ENCODE measurements around the gene ANXA6. TPM values are rescaled to one million over a fixed set of nuclear protein-coding genes. Genes with fewer than 3 reads are reported as not detected.

ANXA6 gene
- total RNA-seq, 6 experiments from 2014 or later: 507 to 578 (median 546) TPM

DNA sequence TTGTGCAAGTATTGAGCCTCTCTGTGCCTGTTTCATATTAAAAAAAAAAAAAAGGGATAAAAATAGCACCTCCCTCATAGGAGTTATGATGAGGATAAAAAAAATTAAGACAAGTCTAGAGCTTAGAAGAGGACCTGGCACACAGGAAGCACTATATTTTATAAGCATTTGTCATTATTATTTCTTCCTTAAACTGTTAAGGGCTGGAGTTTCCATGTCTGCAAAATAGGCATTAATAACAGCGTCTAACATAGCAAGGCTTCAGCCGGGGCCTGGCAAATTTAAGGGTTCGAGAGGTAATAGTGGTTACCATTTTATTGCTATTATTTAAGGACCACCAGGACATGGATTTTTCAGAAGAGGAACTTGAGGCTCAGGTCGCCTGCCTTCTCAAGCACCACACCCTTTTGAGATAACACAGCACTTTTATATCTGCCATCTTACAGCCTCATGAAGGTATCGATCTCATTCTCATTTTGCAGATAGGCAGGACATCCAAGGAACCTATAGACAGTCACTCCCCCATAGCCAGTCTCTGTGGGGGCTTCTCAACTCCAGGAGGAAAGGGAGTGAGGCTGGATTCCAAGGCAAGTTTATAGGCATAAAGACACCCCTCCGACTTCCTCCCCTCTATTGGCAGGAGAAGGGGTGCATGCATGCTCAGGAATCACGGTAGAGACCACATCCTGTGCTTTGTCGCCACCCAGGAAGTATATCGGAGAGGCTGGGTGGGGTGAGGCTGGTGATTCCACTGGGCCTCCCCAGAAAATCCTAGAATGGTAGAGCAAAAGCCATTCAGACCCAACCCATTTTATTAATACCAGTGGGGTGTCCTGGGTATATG, 2.4 kb downstream of the ANXA6 start:
- Mint-ChIP-seq H3K4me3 (peak overlapping the region; percentile 97), H3K4me1 (ENCODE audit: low read depth) (peaks cover 74% of the 10 kb centered on the region), H3K9me3 (no peaks in the 10 kb centered on the region), H3K27me3 (ENCODE audit: insufficient read depth) (peaks cover 4% of the 10 kb centered on the region), H3K27ac (peak overlapping the region; percentile 92), H3K36me3 (ENCODE audit: low read depth) (peaks cover 31% of the 10 kb centered on the region)
- TF ChIP-seq, protein P1, sequence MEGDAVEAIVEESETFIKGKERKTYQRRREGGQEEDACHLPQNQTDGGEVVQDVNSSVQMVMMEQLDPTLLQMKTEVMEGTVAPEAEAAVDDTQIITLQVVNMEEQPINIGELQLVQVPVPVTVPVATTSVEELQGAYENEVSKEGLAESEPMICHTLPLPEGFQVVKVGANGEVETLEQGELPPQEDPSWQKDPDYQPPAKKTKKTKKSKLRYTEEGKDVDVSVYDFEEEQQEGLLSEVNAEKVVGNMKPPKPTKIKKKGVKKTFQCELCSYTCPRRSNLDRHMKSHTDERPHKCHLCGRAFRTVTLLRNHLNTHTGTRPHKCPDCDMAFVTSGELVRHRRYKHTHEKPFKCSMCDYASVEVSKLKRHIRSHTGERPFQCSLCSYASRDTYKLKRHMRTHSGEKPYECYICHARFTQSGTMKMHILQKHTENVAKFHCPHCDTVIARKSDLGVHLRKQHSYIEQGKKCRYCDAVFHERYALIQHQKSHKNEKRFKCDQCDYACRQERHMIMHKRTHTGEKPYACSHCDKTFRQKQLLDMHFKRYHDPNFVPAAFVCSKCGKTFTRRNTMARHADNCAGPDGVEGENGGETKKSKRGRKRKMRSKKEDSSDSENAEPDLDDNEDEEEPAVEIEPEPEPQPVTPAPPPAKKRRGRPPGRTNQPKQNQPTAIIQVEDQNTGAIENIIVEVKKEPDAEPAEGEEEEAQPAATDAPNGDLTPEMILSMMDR (IDR thresholded peaks at IDR 0.05): no peak
- no peak for DNase-seq

DNA sequence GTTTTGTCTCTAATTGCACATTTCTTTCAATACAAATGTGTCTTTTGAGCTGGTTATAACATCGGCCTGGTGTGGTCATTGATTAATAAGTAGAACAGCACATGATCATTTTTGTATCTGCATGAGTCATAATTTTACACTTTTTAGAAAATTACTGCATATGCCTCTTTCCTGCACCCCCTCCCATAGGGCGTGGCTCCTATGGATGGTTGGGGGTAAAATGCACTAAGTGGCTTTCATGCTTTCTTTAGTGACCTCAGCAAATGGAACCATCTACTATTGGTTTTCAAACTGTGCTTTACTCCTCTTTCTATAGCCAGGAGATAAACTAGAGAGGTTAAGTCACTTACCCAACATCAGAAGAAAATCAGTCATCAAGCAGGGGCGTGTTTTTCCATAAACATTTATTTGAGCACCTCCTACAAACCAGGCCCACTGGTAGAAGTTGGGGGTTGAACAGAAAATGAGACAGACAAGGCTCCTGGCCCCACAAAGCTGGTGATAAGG, 3.8 kb downstream of the ANXA6 start:
- H3K4me1 Mint-ChIP-seq (ENCODE audit: low read depth): peaks cover 84% of the 10 kb centered on the region
- TF ChIP-seq, protein P1 (IDR thresholded peaks at IDR 0.05): no peak
- H3K4me3 Mint-ChIP-seq: peak overlapping the region; percentile 29
- peaks cover 31% of the 10 kb centered on the region for H3K36me3 Mint-ChIP-seq (ENCODE audit: low read depth)
- H3K27me3 Mint-ChIP-seq (ENCODE audit: insufficient read depth): peaks cover 4% of the 10 kb centered on the region
- peak overlapping the region; percentile 92 for H3K27ac Mint-ChIP-seq
- DNase-seq: no peak
- no peaks in the 10 kb centered on the region for H3K9me3 Mint-ChIP-seq

DNA sequence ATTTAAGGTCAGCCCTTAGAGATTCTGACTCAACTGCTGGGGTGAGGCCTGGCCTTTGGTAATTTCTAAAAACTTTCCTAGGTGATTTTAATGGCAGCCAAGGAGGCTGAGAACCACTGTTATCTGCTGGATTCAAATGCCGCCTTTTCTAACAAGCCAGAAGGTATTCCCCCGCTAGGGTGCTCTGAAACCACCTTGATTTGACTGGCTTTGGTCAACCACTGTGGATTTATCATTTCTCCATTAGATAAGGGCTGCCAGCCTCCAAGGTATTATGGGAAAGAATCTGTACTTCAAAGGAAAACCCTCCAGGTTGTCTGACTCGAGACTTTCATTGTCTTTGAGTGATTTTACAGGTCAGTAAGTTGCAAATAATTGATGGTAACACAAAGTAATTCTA, 4.3 kb downstream of the ANXA6 start:
- Mint-ChIP-seq H3K4me3 (peak overlapping the region; percentile 29), H3K27ac (peak overlapping the region; percentile 92), H3K36me3 (ENCODE audit: low read depth) (peaks cover 33% of the 10 kb centered on the region), H3K27me3 (ENCODE audit: insufficient read depth) (peaks cover 4% of the 10 kb centered on the region), H3K4me1 (ENCODE audit: low read depth) (peaks cover 84% of the 10 kb centered on the region), H3K9me3 (no peaks in the 10 kb centered on the region)
- TF ChIP-seq, protein P1 (IDR thresholded peaks at IDR 0.05): no peak
- no peak for DNase-seq

DNA sequence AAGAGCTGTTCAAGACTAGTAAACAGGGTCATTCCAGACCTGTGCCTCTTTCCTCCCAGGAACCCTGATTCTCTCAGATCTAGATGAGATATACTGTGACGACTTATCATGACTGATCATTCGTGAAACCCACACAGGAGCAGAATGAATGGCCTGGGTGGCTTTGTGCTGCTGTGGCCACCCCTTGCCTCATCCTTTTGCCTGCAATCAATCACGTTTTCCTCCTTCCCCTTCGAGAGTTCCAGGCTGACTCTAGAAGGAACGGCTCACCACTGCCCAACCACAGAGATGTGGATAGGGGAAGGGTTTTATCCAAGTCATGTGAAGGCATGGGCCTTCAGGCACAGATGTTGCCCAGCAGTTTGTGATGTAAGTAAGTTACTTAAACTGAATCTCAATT, 5.8 kb downstream of the ANXA6 start:
- Mint-ChIP-seq H3K36me3 (ENCODE audit: low read depth) (peaks cover 39% of the 10 kb centered on the region), H3K4me3 (peak overlapping the region; percentile 36), H3K9me3 (no peaks in the 10 kb centered on the region), H3K27me3 (ENCODE audit: insufficient read depth) (peaks cover 4% of the 10 kb centered on the region), H3K4me1 (ENCODE audit: low read depth) (peaks cover 84% of the 10 kb centered on the region), H3K27ac (peak overlapping the region; percentile 88)
- TF ChIP-seq, protein P1 (IDR thresholded peaks at IDR 0.05): no peak
- peak; percentile 32 for DNase-seq

DNA sequence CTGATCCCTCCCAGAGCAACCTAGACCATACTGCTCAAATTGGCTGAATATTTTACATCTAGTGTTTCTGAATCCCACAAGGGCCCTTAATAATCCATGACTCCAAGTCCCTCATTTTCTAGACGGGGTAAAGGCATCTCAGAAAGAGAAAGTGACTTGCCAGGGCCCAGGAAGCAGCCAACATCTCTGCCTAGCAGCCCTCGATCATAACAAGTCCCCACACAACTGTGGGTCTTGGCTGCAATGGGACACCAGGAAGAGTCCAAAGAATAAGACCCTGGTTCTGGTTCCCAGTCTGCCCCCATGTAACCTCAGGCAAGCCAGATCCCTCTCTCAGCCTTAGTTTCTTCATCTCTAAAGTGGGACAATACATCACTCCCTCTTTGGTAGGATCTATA, 6.3 kb downstream of the ANXA6 start:
- Mint-ChIP-seq H3K9me3 (no peaks in the 10 kb centered on the region), H3K4me1 (ENCODE audit: low read depth) (peaks cover 84% of the 10 kb centered on the region), H3K36me3 (ENCODE audit: low read depth) (peaks cover 40% of the 10 kb centered on the region), H3K27me3 (ENCODE audit: insufficient read depth) (peaks cover 4% of the 10 kb centered on the region), H3K4me3 (peak overlapping the region; percentile 36), H3K27ac (peak overlapping the region; percentile 88)
- TF ChIP-seq, protein P1 (IDR thresholded peaks at IDR 0.05): no peak
- DNase-seq: no peak
